ENCODE results near the gene DUSP21.
A peak's percentile ranks its signal among the peaks of the same experiment; 100 is the strongest.
"Not testable (repeated sequence)": the region's sequence is repeated elsewhere in the genome, so short reads cannot be mapped to it uniquely, and the experiment has no call there.

The DUSP21 gene

GRCh38 chrX:44817029-44817428 is 26.8 kb upstream of the DUSP21 start (continued):
- no peak for TF ChIP-seq TSHZ2 (CRISPR knock-in tag; IDR thresholded peaks at IDR 0.05)

GRCh38 chrX:44822601-44823000 is 21.2 kb upstream of the DUSP21 start:
- TF ChIP-seq ZNF70 (CRISPR knock-in tag; IDR thresholded peaks at IDR 0.05) (no peak), POU6F1 (CRISPR knock-in tag; IDR thresholded peaks at IDR 0.05; ENCODE audit: borderline replicate concordance, low read depth) (no peak), BACH2 (CRISPR knock-in tag; IDR thresholded peaks at IDR 0.05; ENCODE audit: borderline replicate concordance) (no peak), TCF4 (CRISPR knock-in tag; IDR thresholded peaks at IDR 0.05; ENCODE audit: borderline replicate concordance) (no peak), ZFP3 (CRISPR knock-in tag; IDR thresholded peaks at IDR 0.05) (no peak), ZFP30 (CRISPR knock-in tag; IDR thresholded peaks at IDR 0.05) (no peak), GLIS3 (CRISPR knock-in tag; IDR thresholded peaks at IDR 0.05) (no peak), PATZ1 (CRISPR knock-in tag; IDR thresholded peaks at IDR 0.05; ENCODE audit: borderline replicate concordance) (no peak), TOX (CRISPR knock-in tag; IDR thresholded peaks at IDR 0.05; ENCODE audit: borderline replicate concordance) (no peak), ESRRG (CRISPR knock-in tag; IDR thresholded peaks at IDR 0.05) (no peak), ZC3H10 (CRISPR knock-in tag; IDR thresholded peaks at IDR 0.05) (no peak), CSDC2 (CRISPR knock-in tag; IDR thresholded peaks at IDR 0.05) (no peak), ZNF8 (CRISPR knock-in tag; IDR thresholded peaks at IDR 0.05) (no peak), CSRNP3 (CRISPR knock-in tag; IDR thresholded peaks at IDR 0.05) (no peak), TSHZ2 (CRISPR knock-in tag; IDR thresholded peaks at IDR 0.05) (no peak)
- no peak for ATAC-seq

GRCh38 chrX:44823193-44823592 is 20.6 kb upstream of the DUSP21 start:
- ATAC-seq: not testable (repeated sequence)

GRCh38 chrX:44828008-44828605 is 15.7 kb upstream of the DUSP21 start:
- peak; percentile 98 for ATAC-seq
- TF ChIP-seq OSR1 (CRISPR knock-in tag; IDR thresholded peaks at IDR 0.05) (no peak), BACH2 (CRISPR knock-in tag; IDR thresholded peaks at IDR 0.05; ENCODE audit: borderline replicate concordance) (no peak), TSHZ2 (CRISPR knock-in tag; IDR thresholded peaks at IDR 0.05) (no peak), PATZ1 (CRISPR knock-in tag; IDR thresholded peaks at IDR 0.05; ENCODE audit: borderline replicate concordance) (no peak), ISL1 (CRISPR knock-in tag; IDR thresholded peaks at IDR 0.05) (peak; percentile 33)
